NCI-H2171 treated with DMSO at 0.1 percent for 48 hours (cell line): Measurements from ENCODE around the gene HOXA9.

Experiments
- DNase-seq: peaks from one replicate; lab custom pipeline; 2025; lab: John Stamatoyannopoulos, UW

The HOXA9 gene

DNA sequence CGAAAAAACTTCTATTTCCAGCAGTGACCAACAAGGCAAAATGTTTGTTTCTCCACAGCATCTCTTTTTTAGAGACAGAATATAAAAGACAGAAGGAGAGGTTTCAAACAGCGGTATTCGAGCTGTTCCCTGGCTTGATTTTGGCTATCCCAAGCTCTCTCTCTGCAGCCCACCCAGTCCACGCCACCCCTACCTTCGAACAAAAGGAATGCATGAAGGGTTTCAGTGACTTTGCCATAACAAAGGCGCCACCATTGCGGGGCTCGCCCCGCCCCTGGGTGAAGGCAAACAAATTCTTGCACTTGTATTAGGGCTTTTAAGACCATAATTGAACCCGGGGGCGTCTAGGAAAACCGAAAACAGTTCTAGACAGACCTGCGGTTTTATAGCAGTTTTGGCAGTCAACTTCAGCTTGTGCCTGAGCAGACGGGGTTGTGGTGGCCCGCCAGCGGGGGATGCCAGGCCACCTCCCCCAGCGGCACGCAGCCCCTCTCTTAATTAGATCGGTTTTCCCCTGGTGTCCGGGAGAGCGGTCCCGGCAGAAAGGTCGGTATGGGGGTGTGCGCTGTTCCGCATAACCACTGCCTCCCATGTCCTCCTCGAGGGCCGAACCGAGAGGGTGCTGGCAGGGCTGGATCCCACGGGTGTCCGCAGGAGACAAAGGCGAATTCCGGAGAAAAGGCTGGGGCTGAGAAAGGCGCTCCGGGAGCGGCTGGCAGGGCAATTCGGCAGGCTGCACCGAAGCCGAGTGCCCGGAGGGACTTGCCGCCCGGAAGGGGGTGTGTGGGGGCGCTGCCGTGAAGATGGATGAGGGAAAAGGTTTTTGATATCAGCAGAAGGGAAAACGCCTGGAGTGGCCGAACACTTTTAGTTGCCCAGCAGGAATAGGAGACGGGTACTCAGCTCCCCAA is 22.4 kb upstream of the HOXA9 start:
- DNase-seq = no peak

- no peak for DNase-seq
Observed at GRCh38 chr7:27186668-27187474, 21.5 kb upstream of the HOXA9 start.

DNA sequence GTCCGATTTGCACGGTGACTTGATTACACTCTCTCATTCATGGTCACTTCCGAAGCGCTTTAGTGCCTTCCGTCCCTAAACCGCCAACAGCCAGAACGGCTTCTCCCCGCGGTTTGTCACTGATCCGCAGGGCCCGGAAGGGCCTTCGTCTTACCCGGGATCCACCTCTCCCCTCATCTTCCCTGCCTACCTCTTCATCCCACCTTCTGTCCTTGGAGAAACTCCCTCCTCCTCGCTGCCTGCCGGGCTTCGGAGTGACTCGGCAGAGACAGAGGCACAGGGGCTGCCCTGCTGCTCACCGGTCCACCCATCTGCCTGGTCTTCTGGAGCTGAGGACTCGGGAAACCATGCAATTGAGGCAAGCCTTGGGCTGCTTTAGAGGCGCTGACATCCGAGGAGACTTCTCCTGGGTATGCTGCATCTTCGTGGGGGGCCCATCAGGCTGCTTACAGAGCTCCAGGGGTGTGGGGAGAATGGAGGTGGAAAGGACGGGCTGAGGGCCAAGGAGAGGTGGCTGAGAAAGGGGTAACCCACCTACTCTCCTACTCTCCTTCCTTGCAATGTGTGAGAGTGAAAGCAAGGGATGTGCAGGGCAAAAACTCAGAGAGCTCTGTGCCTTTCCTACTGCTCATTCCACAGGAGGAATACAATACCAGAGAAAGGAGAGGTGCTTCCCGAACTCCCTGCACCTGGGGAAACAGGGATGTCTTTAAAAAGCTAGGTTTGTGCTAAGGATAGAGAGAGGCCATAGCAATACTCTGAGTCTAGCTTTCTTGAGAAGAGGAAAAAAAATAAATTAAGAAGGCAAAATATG is 20.7 kb upstream of the HOXA9 start:
- no peak for DNase-seq

GRCh38 chr7:27185013-27185853 is 19.9 kb upstream of the HOXA9 start, which contains the start of gene HOXA11:
Gene HOXA11, minus strand, starts transcription at chr7:27185232. Its CDS starts 88 bp downstream, at chr7:27185144.
- peak; percentile 83 for DNase-seq

- DNase-seq = peak; percentile 72
Observed at GRCh38 chr7:27184337-27185012, 19.1 kb upstream of the HOXA9 start.

GRCh38 chr7:27183682-27184336 is 18.5 kb upstream of the HOXA9 start:
- peak; percentile 72 for DNase-seq

- DNase-seq = no peak
Observed at GRCh38 chr7:27182861-27183681, 17.7 kb upstream of the HOXA9 start.

DNA sequence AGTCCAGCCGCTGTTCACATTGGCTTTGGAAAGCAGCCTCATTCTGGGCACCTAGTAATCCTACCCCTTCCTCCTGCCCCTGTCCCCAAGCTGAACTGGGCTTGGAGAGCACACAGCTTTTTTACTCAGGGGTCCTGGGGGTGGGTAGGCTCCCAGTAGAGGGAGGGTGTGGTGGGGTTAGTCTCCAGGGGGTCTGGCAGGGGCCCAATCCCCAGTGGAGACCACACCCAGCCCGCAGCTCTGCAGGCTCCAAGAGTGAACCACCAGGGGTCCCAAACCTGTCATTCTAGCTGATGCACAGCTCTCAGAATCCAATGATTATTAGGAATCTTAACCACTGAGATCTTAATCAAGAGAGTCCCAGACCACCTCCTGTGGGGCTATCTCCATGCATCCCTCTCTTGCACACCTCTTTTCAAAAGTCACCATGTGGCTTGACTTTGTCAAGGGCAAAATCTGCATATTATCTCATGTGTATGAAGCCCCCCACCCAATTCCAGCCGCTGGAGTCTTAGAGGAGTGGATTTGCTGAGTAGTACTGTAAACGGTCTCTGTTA is 17.0 kb upstream of the HOXA9 start:
- DNase-seq = no peak

GRCh38 chr7:27181795-27182275 is 16.5 kb upstream of the HOXA9 start:
- no peak for DNase-seq

GRCh38 chr7:27180431-27181420 is 15.4 kb upstream of the HOXA9 start:
- no peak for DNase-seq

DNA sequence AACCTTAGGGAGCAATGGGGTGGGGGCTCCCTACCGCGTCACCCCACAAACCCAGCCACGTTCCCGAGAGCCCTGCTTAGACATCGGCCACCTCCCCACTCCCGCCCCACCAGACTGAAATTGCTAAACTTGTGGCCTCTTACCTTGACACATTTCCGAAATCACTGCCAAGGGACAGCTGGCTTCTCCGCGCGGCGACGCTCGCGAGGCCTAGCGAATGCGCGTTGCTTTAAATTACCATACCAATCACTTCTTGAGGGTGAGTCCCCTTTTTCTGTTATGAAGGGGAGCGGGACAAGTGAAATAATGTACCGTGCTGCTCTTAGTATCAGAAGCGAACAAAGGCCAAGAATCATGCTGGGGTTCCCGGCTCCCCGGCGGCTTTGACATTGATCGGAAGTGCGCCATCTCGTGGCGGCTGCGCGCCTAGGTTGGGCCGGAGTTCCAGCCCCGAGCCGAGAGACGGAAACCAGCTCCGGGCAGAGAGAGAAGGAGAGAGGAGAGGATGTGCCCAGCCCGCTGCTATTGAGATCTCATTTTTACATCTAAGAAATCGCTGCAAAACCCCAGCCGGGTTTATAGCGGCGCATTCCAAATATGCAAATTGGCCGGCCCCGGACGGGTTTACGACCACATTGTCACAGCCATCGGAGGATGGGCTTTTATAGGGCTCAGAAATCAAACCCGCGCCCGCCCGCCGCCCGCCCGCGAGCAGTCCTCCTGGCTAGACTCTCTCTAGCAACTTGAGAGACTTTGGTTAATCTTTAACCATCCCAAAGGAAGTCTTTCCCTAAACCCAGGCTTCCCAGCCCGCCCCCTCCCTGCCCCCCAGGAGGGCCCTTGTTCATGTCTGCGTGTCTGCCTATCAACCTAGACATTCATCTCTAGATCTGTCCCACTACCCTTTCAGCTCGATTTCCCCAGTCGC is 14.4 kb upstream of the HOXA9 start:
- DNase-seq = peak; percentile 32

GRCh38 chr7:27179030-27179429 is 13.7 kb upstream of the HOXA9 start:
- DNase-seq = no peak

DNA sequence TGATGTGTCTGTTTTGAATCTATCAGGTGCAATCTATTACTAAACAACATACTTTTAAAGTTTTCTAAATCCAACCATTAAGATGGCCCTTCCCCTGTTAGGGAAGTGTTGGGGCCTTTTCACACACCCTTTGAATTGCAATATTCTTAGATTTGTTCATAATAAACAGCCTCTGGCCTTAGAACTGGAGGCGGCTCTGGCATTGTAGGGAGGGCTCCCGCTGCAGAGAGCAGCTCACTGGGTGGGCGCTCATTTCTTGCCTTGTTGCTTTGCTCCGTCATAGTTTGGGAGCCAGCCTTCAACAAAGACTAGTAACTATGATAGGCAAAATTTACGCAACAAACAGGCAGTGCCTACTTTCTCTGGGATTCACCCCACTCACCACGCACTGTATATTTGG is 13.0 kb upstream of the HOXA9 start:
- no peak for DNase-seq

- DNase-seq = no peak
Observed at GRCh38 chr7:27177795-27178320, 12.5 kb upstream of the HOXA9 start.

DNA sequence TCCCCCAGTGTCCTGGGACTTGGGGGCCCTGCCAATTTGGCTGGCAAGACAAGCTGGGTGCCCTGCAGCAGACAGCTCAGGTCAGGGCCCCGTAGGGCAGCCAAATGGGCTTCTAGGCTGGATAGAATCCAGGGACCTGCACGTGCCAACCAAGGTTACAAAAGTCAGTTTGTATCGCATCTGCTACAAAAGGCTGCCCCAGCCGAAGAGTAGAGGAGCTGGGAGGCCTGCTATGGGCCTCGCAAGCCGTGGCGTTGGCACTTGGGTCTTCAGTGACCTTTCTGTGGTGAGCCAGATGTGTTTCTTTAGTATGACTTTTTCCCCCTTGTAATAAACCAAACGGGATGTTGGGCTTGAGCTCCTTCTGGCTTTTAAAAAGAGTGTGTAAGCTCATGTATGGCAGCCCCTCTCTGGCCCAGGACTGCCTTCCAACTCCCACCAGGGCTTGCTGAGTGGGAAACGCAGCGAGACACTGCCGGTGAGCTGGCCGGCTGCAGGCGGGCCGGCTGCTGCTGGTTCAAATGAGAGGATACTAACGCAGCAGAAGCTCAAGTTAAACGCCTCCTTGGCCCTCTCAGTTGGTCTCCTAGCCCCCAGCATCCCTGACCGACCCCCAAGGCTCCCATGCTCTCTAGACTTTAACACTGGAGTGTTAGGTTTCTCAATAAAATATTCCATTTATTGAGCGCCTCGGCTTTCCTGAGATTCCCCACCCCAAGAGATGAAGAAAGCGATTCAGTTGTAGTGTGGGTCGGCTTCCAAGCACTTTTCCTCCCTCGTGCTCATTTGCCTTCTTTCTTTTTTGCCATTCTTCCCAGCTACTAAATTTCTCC is 11.8 kb upstream of the HOXA9 start:
- no peak for DNase-seq
